Islet precursor cell (in vitro differentiated cells): Measurements from ENCODE around the gene CCDC73.

Experiments used
- DNase-seq: peaks from one replicate; pipeline ENCODE4 v3.0.0-alpha.2; 2018

Gene CCDC73

DNA sequence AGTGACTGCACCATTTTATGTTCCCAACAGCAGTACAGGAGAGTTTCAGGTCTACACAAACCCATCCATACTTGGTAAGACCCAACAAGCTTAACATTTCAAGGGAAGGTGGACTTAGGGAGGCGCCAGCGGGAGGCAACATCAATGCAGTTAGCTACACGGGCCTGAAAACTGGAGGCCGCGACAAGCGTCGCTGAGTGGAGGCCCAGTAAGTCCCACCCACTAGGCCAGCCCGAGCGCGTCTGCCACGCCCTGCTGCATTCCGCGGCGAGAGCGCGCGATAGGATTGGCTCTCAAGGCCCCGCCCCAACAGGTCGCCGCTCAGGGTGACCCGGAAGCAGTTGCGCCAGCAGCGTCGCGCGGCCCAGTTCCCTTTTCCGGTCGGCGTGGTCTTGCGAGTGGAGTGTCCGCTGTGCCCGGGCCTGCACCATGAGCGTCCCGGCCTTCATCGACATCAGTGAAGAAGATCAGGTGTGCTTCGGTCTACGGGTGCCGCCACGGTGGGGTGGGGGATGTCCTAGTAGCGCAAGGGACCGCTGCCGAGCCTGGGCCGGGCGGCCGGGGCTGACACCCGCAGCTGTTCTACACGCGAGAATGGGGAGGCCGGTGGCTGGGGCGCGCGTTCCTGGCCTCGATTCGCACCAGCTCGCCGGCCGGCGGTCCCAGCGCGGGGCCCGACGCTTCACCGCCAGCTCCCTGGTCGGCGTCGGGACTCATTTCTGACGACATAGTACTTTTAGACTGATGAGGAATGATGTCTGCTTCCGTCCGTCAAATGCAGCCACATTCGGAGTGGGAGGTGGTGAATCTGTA is 210.8 kb downstream of the CCDC73 start, which contains the start of gene EIF3M:
EIF3M (plus strand) TSS at position 373 of the 813 bp plus-strand sequence; CDS start at position 430, 57 bp downstream.
- DNase-seq: peak; percentile 99

DNA sequence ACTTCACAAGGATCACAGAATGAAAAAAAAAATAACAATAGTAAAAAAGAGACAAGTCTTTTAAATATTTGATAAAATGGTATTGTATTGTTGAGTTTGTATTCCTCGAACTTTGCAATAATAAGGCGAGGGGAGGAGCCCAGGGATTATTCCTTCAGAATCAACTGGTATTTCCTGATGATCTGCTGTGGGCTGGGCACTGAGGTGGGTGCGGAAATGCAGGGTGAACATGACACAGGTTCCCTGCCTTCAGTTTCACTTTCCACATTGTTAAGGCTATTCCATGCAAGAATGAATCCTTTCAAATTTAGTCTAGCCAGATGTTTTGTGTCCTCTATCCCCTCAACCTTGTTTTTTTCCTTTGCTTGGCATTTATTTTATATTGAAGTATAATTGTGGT is 212.9 kb downstream of the CCDC73 start:
- no peak for DNase-seq

DNA sequence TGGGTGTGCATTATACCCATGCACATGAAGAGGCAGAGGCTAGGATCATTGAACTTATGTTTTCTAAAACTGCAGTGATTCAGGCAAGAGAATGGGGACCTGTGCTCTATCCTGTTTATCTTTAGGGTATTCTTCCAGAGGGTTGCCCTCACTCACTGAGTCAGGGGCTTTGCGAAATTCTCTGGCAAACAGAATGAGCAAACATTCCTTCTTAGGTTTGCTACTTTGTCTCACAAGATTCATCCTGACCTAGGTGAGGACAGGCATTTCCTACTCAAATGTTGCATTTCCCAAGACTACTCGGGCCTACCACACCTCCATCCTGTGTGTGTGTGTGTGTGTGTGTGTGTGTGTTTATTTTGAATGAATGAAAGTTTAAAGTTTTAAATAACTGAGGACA is 213.5 kb downstream of the CCDC73 start:
- DNase-seq: no peak

DNA sequence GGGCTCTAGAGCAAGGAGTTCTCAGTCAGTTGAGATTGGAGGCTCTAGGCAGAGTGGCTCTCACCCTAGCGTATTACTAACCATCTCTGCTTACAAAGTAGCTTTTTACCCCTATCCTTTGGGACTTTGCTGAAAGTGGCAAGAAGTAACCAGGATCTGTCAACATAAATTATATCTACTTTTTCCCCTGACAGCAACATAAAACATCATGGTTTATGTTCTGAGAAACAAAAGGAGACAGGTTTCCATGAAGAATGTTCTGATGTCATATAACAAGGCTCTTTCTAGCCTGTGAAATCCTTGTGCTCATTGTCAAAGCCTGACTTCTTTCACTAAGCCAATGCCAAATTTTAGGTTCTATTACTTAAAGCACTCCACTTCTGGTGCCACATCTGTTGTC is 218.0 kb downstream of the CCDC73 start:
- DNase-seq: no peak

DNA sequence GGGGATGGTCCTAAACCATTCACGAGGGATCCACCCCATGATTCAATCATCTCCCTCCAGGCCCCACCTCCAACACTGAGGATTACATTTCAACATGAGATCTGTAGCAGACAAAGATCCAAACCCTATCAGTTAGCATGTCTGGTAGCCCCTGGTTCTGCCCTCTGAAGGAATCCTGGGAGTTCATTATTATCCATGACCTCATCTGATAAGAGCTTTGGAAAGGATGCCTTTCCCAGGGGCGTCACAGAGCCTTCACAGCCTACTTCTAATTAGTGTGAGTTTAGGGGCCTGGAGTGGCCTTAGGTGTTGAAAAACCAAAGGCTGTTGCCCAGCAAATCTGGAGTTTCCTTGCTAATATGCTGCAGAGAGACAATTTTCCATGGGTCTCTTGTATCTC is 219.4 kb downstream of the CCDC73 start:
- peak; percentile 61 for DNase-seq

DNA sequence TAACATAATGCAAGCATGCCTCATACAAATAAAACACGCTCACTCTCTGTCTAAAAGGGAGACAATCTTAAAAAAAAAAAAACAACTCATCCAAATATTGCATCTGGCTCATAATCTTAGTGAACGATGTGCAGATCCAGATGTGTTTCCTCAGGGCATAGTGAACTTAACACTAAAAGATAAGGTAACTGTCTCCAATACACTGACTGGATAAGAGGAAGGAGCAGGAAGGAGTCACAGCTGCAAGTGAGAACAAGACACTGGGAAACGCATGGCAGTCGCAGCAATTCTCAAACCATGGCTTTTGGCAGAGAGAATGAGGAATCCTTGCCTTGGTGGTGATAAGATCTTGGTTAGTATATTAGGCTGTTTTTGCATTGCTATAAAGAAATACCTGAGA is 220.0 kb downstream of the CCDC73 start:
- no peak for DNase-seq

DNA sequence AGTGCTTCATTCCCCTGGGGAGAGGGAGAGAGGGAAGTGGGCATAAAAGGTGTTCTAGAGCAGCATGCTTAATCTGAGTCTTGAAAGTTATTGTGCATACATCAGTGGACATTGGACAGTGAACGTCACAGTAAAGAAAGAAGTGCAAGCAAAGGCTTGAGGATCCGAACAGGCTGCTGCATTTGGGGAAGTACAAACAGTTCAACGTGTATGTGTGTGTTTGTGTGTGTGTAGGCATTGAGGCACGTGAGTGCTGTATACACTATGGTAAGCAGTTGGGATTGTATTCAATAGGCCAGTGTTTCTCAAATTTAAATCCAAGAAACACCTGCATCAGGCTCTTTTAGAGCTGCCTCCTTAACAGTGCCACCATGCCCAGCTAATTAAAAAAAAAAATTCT is 221.2 kb downstream of the CCDC73 start:
- no peak for DNase-seq

DNA sequence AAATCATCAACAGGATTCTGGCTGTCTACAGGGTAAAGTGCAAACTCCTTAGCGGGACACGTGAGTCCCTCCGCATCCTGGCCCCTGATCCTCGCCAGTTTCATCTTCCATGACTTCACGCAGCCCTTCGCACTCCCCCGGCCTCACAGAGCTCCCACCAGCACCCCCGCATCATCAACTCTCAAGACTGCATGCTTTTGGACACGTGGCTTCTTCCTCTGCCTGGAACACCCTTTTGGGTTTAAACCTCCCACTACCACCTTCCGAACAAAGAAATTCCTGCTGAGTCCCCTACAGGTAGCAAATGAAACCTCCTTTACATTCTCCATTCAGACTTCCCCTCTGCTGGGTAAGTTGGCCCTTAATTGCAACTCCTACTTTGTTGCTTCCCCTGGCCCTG is 223.4 kb downstream of the CCDC73 start:
- no peak for DNase-seq

DNA sequence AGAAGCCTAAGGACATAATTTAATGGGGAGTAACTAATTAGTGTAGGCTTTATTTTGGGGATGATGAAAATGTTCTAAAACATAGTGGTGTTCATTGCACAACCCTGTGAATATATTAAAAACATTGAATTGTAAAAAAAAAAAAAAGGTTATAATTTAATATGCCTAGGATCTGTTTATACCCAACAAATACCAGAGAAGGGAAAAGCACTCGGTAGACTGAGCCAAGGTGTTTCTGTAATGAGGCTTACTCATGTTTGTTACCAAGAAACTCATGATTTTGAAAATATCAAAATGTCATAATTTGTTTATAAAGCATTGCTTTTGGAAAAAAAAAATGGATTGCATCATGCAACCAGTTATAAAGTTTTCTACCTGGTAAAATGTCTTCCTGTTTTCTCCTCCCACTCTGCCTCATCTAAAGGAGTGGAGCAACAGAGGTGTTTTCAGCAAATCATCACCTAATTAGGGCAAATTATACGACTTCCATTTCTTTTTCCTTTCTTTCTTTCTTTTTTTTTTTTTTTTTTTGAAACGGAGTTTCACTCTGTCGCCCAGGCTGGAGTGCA is 225.1 kb downstream of the CCDC73 start:
- DNase-seq: no peak

DNA sequence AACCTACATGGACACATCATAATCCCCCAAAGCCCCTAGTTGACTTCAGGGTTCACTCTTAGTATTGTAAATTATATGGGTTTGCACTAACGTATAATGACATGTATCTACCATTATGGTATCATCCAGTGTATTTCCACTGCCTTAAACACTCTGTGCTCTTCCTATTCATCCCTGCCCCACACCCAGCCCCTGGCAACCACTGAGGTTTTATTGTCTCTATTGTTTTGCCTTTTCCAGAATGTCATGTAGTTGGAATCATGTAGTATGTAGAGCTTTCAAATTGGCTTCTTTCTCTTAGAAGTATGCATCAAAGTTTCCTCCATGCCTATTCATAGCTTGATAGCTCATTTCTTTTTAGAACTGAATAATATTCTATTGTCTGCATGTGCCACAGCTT is 227.3 kb downstream of the CCDC73 start:
- no peak for DNase-seq

DNA sequence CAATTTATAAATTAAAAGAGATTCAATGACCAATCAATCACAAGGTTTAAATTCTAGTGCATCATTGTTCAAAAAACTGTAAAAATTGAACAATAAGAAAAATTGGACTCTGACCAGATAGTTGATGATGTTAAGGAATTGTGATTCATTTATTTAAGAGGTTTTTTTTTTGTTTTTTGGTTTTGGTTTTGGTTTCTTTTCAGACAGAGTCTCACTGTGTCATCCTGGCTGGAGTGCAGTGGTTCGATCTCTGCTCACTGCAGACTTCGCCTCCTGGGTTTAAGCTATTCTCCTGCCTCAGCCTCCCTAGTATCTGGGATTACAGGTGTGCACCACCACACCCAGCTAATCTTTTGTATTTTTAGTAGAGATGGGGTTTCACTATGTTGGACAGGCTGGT is 227.9 kb downstream of the CCDC73 start:
- no peak for DNase-seq

DNA sequence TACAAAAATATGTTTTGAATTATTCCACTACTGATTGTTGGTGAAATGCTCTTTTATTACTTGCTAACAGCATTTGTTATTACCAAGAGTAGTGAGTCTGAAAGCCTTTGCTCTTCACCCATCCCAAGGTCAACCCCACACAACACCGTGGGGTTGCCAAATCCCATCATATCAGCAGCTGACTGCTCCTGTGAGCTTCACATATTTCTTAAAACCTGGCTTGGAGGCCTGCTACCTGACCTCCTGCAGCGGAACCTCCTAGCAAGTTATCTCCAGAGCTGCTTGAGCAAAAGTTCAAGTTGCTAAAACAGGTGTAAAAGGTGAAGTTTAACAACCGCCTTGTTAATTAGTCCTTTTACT is 230.9 kb downstream of the CCDC73 start:
- DNase-seq: no peak

DNA sequence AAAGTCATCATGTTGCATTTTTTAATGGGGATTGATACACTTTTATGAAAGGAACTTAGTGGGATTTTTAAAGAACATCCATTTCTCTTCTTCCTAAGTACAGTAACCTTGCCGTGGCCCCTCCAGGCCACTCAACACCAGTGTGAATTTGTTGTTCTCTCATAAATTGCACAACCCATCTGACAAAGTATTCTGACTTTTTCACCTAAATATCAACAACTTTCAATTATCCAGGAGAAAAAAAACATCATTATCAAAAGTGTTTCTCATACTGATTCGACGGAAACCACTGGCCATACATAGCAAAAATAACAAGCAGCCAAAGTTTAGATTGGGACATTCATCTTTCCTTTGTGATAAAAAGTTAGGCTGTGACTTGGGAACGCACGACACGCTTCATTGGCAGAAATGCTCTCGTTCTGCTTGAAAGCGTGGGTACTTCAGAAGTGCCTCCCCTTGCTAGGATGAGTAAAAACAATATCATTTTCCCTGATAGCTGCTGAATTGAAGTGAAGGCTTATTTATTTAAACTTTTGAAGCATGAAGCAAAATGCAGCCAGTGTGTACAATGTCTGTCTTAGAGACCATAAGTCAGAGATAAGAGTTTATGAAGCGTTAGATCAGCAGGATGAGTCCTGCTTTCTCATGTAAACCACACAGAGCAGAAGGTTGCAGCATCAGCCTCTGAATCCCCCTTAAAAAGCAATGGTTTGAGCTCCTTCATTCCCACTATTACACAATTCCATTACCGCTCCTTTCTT is 231.4 kb downstream of the CCDC73 start:
- no peak for DNase-seq

DNA sequence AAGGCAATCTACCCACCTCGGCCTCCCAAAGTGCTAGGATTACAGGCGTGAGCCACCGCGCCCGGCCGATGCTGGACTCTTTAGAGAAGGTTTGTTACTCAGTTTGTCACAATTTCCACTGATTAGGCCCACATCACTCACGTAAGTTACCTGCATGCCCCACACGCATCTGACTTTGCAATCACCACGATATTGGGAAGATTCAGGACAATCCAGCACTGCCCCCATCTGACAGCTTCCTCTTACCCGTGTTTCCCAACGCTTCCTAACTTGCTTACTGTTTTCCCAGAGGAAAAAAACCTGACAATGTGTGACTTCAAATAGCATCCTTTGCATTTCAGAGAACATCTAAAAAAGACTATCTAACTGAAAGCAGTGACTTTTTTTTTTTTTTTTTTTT is 232.6 kb downstream of the CCDC73 start:
- DNase-seq: no peak

DNA sequence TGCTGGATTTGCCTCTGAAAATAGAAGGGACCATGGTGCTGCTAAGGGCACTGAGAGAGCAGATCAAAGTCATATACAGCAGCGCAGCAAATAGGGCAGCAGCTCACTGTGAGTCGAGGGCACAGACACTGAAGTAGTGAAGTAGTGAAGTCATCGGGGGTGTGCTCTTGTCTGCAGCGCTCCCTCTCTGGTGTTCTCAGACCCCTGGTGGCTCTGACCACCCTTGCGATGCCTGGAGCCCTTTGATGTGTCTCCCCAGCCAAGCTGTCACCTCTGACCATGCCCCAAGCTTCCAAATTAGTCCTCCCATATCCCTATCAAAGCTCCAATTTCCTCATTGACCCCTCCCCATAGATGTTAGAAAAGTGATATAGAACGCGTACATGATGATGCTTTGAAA is 238.6 kb downstream of the CCDC73 start:
- no peak for DNase-seq

DNA sequence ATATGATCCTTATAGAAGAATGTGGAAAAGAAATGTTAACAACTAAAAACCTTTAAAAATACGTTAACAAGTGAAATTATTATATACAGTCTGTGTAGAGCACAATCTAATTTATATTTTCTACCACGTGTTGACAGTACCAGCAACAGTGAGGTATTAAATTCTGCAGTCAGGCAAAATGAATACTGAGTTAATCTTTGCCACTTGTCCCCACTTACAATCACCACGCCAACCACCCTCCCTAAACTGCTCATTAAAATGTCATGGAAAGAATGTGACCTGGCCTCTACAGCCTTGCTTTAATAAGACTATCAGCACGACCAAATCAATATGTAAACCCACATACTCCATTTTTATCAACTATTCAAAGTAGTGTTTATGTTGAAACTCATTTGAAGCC is 239.4 kb downstream of the CCDC73 start:
- DNase-seq: no peak
